ENCODE measurements around the gene NRG4.
"Not testable (repeated sequence)": the region's sequence is repeated elsewhere in the genome, so short reads cannot be mapped to it uniquely, and the experiment has no call there.

Gene NRG4

GRCh38 chr15:75992897-75993296 lies 19.3 kb downstream of the NRG4 start:
- DNase-seq (ENCODE audit: low spot score), result no peak

GRCh38 chr15:75989875-75990274 lies 22.3 kb downstream of the NRG4 start:
- no peak for DNase-seq (ENCODE audit: low spot score)

- no peak for DNase-seq (ENCODE audit: low spot score)
These were observed 23.2 kb downstream of the NRG4 start for GRCh38 chr15:75989045-75989444.

- DNase-seq (ENCODE audit: low spot score), result no peak
These were observed 26.3 kb downstream of the NRG4 start for GRCh38 chr15:75985971-75986370.

GRCh38 chr15:75984706-75985105 lies 27.5 kb downstream of the NRG4 start:
- DNase-seq (ENCODE audit: low spot score), result not testable (repeated sequence)

- DNase-seq (ENCODE audit: low spot score), result no peak
These were observed 29.8 kb downstream of the NRG4 start for GRCh38 chr15:75982468-75982867.

GRCh38 chr15:75981149-75981815 lies 30.9 kb downstream of the NRG4 start:
- no peak for DNase-seq (ENCODE audit: low spot score)

- not testable (repeated sequence) for DNase-seq (ENCODE audit: low spot score)
These were observed 35.5 kb downstream of the NRG4 start for GRCh38 chr15:75976766-75977165.

GRCh38 chr15:75966073-75966472 lies 46.2 kb downstream of the NRG4 start:
- no peak for DNase-seq (ENCODE audit: low spot score)

GRCh38 chr15:75961331-75961730 lies 50.9 kb downstream of the NRG4 start:
- DNase-seq (ENCODE audit: low spot score), result no peak

GRCh38 chr15:75955720-75956119 lies 56.5 kb downstream of the NRG4 start:
- no peak for DNase-seq (ENCODE audit: low spot score)

- no peak for DNase-seq (ENCODE audit: low spot score)
These were observed 59.7 kb downstream of the NRG4 start for GRCh38 chr15:75952525-75952924.

GRCh38 chr15:75948761-75949296 lies 63.4 kb downstream of the NRG4 start:
- DNase-seq (ENCODE audit: low spot score), result no peak

GRCh38 chr15:75947092-75947491 lies 65.1 kb downstream of the NRG4 start:
- no peak for DNase-seq (ENCODE audit: low spot score)

GRCh38 chr15:75945953-75946352 lies 66.3 kb downstream of the NRG4 start:
- no peak for DNase-seq (ENCODE audit: low spot score)

- no peak for DNase-seq (ENCODE audit: low spot score)
These were observed 68.5 kb downstream of the NRG4 start for GRCh38 chr15:75943713-75944215.

- DNase-seq (ENCODE audit: low spot score), result no peak
These were observed 69.0 kb downstream of the NRG4 start for GRCh38 chr15:75943246-75943645.

- no peak for DNase-seq (ENCODE audit: low spot score)
These were observed 69.8 kb downstream of the NRG4 start for GRCh38 chr15:75942464-75942863.

GRCh38 chr15:75930866-75931265 lies 81.4 kb downstream of the NRG4 start:
- no peak for DNase-seq (ENCODE audit: low spot score)

- DNase-seq (ENCODE audit: low spot score), result no peak
These were observed 82.2 kb downstream of the NRG4 start for GRCh38 chr15:75929799-75930565.

- peak; percentile 75 for DNase-seq (ENCODE audit: low spot score)
These were observed 83.3 kb downstream of the NRG4 start for GRCh38 chr15:75928680-75929608.

GRCh38 chr15:75927601-75928000 lies 84.6 kb downstream of the NRG4 start:
- DNase-seq (ENCODE audit: low spot score), result peak; percentile 25

All from NAMALWA (cell line).